Activated gamma-delta T cell treated with anti-CD3 and anti-CD28 coated beads, Interleukin-2, amount 50 U/mL, for 16 hours (primary cell): Measurements from ENCODE around the gene CLCN7.

Source experiments
- DNase-seq: peaks from one replicate; pipeline ENCODE4 v3.0.0-alpha.2; 2020; ENCODE audit warnings: low read depth

CLCN7 gene

GRCh38 chr16:1502092-1503004 lies 27.5 kb upstream of the CLCN7 start:
- DNase-seq, result no peak

GRCh38 chr16:1501630-1502029 lies 26.8 kb upstream of the CLCN7 start:
- DNase-seq, result no peak

GRCh38 chr16:1500465-1501150 lies 25.8 kb upstream of the CLCN7 start:
- no peak for DNase-seq

- no peak for DNase-seq
Observed at GRCh38 chr16:1499756-1500464, 25.1 kb upstream of the CLCN7 start.

GRCh38 chr16:1498899-1499676 lies 24.3 kb upstream of the CLCN7 start:
- no peak for DNase-seq

GRCh38 chr16:1497014-1497598 lies 22.3 kb upstream of the CLCN7 start:
- DNase-seq, result no peak

- DNase-seq, result no peak
Observed at GRCh38 chr16:1496464-1496863, 21.6 kb upstream of the CLCN7 start.

- DNase-seq, result no peak
Observed at GRCh38 chr16:1495889-1496262, 21.0 kb upstream of the CLCN7 start.

- no peak for DNase-seq
Observed at GRCh38 chr16:1495211-1495888, 20.5 kb upstream of the CLCN7 start.

- no peak for DNase-seq
Observed at GRCh38 chr16:1494711-1495110, 19.9 kb upstream of the CLCN7 start.

- DNase-seq, result no peak
Observed at GRCh38 chr16:1494129-1494640, 19.4 kb upstream of the CLCN7 start.

GRCh38 chr16:1493746-1494094 lies 18.9 kb upstream of the CLCN7 start:
- DNase-seq, result no peak

- peak; percentile 76 for DNase-seq
Observed at GRCh38 chr16:1492923-1493745, 18.3 kb upstream of the CLCN7 start, which contains the start of gene TELO2. TSS of gene TELO2 (plus strand) at chr16:1493360. CDS start at chr16:1494282, 922 bp downstream.

GRCh38 chr16:1492082-1492922 lies 17.5 kb upstream of the CLCN7 start:
- no peak for DNase-seq

- no peak for DNase-seq
Observed at GRCh38 chr16:1491327-1491726, 16.5 kb upstream of the CLCN7 start.

- DNase-seq, result no peak
Observed at GRCh38 chr16:1489077-1489476, 14.2 kb upstream of the CLCN7 start.

- DNase-seq, result no peak
Observed at GRCh38 chr16:1488619-1489018, 13.8 kb upstream of the CLCN7 start, which contains the start of gene PTX4. TSS of gene PTX4 (minus strand) at chr16:1488944. CDS start at chr16:1488909, 35 bp downstream.

- DNase-seq, result no peak
Observed at GRCh38 chr16:1488054-1488601, 13.3 kb upstream of the CLCN7 start.
